Measurements from ENCODE around the gene DLG2. TPM values are rescaled to one million over a fixed set of nuclear protein-coding genes. Genes with fewer than 3 reads are reported as not detected.
"Not testable (repeated sequence)": the region's sequence is repeated elsewhere in the genome, so short reads cannot be mapped to it uniquely, and the experiment has no call there.

DLG2 gene
- 6.3 TPM for total RNA-seq

GRCh38 chr11:85627332-85627997 is at the start of gene DLG2:
TSS of gene DLG2 (minus strand) at chr11:85627344.
- ATAC-seq = peak; percentile 3

GRCh38 chr11:85673393-85673792 is 46.2 kb upstream of the DLG2 start:
- no peak for ATAC-seq

GRCh38 chr11:85672105-85672902 is 45.2 kb upstream of the DLG2 start:
- ATAC-seq = no peak

- not testable (repeated sequence) for ATAC-seq
Observed at GRCh38 chr11:85670949-85671663, 44.0 kb upstream of the DLG2 start.

- ATAC-seq = no peak
Observed at GRCh38 chr11:85668157-85668556, 41.0 kb upstream of the DLG2 start.

- ATAC-seq = no peak
Observed at GRCh38 chr11:85666687-85667086, 39.5 kb upstream of the DLG2 start.

- ATAC-seq = no peak
Observed at GRCh38 chr11:85665733-85666132, 38.6 kb upstream of the DLG2 start.

- ATAC-seq = peak; percentile 98
Observed at GRCh38 chr11:85664615-85665481, 37.7 kb upstream of the DLG2 start, which contains the start of gene CREBZF. TSS of gene CREBZF (minus strand) at chr11:85665129. CDS start at chr11:85664875, 254 bp downstream.

- ATAC-seq = peak; percentile 71
Observed at GRCh38 chr11:85663753-85664614, 36.8 kb upstream of the DLG2 start.

- ATAC-seq = no peak
Observed at GRCh38 chr11:85663080-85663752, 36.1 kb upstream of the DLG2 start.

GRCh38 chr11:85661972-85662664 is 35.0 kb upstream of the DLG2 start:
- no peak for ATAC-seq

GRCh38 chr11:85658180-85658579 is 31.0 kb upstream of the DLG2 start:
- ATAC-seq = no peak

GRCh38 chr11:85656777-85657176 is 29.6 kb upstream of the DLG2 start:
- no peak for ATAC-seq

GRCh38 chr11:85654343-85654742 is 27.2 kb upstream of the DLG2 start:
- not testable (repeated sequence) for ATAC-seq

- ATAC-seq = no peak
Observed at GRCh38 chr11:85652786-85653447, 25.8 kb upstream of the DLG2 start.

- ATAC-seq = no peak
Observed at GRCh38 chr11:85651118-85651517, 24.0 kb upstream of the DLG2 start.

GRCh38 chr11:85647604-85648299 is 20.6 kb upstream of the DLG2 start, which contains the start of gene TMEM126A:
TSS of gene TMEM126A (plus strand) at chr11:85647967. CDS start at chr11:85650256, 2,289 bp downstream.
- peak; percentile 99 for ATAC-seq

- no peak for ATAC-seq
Observed at GRCh38 chr11:85647078-85647477, 19.9 kb upstream of the DLG2 start.

GRCh38 chr11:85643191-85643614 is 16.1 kb upstream of the DLG2 start:
- no peak for ATAC-seq

Measured in esophagus mucosa (tissue), 1 donor.